Small intestine (tissue), 7 donors: ENCODE results near the gene SLC1A3. TPM values are rescaled to one million over a fixed set of nuclear protein-coding genes. Genes with fewer than 3 reads are reported as not detected.

Experiments
- DNase-seq, 2 donors: peaks; one replicate each; pipeline versions ENCODE4 v3.0.0 to v3.0.0-alpha.2; 2013
- FAIRE-seq: peaks from 2 replicates; lab custom pipeline; 2012; peaks lifted over from hg19 to GRCh38; lab: Jason Lieb, UNC
- H3K27ac ChIP-seq, 3 donors: one replicate each; pipeline ENCODE4 v1.5.1; 2013; ENCODE audit warnings: low read length in 2 of 3, mild to moderate bottlenecking in 2 of 3, control low read depth in 1 of 3, inconsistent platforms in 1 of 3, low read depth in 1 of 3, moderate library complexity in 1 of 3
- H3K27me3 ChIP-seq, 3 donors: one replicate each; pipeline ENCODE4 v1.6.1; 2013; ENCODE audit warnings: low read length in 3 of 3, inconsistent platforms in 1 of 3; ENCODE audit not compliant: control insufficient read depth in 3 of 3, insufficient read depth in 3 of 3
- H3K36me3 ChIP-seq, 3 donors: one replicate each; pipeline ENCODE4 v1.6.1; 2013; ENCODE audit warnings: low read length in 3 of 3, inconsistent platforms in 1 of 3, low read depth in 1 of 3, mild to moderate bottlenecking in 1 of 3, moderate library complexity in 1 of 3; ENCODE audit not compliant: control insufficient read depth in 3 of 3, insufficient read depth in 2 of 3
- H3K4me1 ChIP-seq, 3 donors: one replicate each; pipeline ENCODE4 v1.6.1; 2013; ENCODE audit warnings: low read length in 2 of 3, inconsistent platforms in 1 of 3, low read depth in 1 of 3, mild to moderate bottlenecking in 1 of 3, moderate library complexity in 1 of 3; ENCODE audit not compliant: control insufficient read depth in 3 of 3, insufficient read depth in 2 of 3
- H3K4me3 ChIP-seq, 3 donors: one replicate each; pipeline ENCODE4 v1.5.1; 2013; ENCODE audit warnings: low read length in 3 of 3, control low read depth in 1 of 3, inconsistent platforms in 1 of 3, low read depth in 1 of 3, mild to moderate bottlenecking in 1 of 3, moderate library complexity in 1 of 3
- H3K9me3 ChIP-seq, 2 donors: one replicate each; pipeline ENCODE4 v1.6.1; 2013; ENCODE audit warnings: low read depth in 1 of 2, low read length in 1 of 2; ENCODE audit not compliant: control insufficient read depth in 2 of 2, insufficient read depth in 1 of 2
- WGBS, 3 donors: extraction: QIAGEN DNeasy Blood & Tissue Kit; methylation state at CpG; one replicate each; pipeline ENCODE4 v1.1.7; 2013; 5-methylcytosine and 5-hydroxymethylcytosine counted together
- polyA plus RNA-seq, 4 donors: library from polyadenylated mRNA; stranded (reverse) in 3 of 4; unstranded in 1 of 4; fragments of 200-250 nt in 3 of 4; fragments of 120-200 nt in 1 of 4; gene quantifications; one replicate each; pipeline versions ENCODE4 v1.2.1 to v1.2.3, GENCODE V29; 2013
- donor health status: healthy with polysubstance abuse.
- donor health status: control.
- donor health status: control.
- donor health status: Bipolar disorder and iron deficiency.
- donor health status: healthy.

The SLC1A3 gene
- polyA plus RNA-seq, 4 donors, result 0.89 to 12.0 (median 3.1) TPM

GRCh38 chr5:36605241-36605640 is 1.2 kb upstream of the SLC1A3 start:
- peaks cover 0 to 3% (median 2%) of the 10 kb centered on the region in 3 donors for H3K27me3 ChIP-seq
- DNase-seq (no peak), FAIRE-seq (no peak)
- no peaks in the 10 kb centered on the region for H3K9me3 ChIP-seq
- no peaks in the 10 kb centered on the region for H3K36me3 ChIP-seq
- H3K27ac ChIP-seq, result no peak overlapping the region
- no peaks in the 10 kb centered on the region for H3K4me1 ChIP-seq
- no peak overlapping the region for H3K4me3 ChIP-seq

- H3K36me3 ChIP-seq, result no peaks in the 10 kb centered on the region
- H3K27ac ChIP-seq, result no peak overlapping the region
- H3K4me1 ChIP-seq, result no peaks in the 10 kb centered on the region
- peak overlapping the region in 2 of 3 donors; percentile 32 to 63 for H3K4me3 ChIP-seq
- FAIRE-seq, result no peak
- H3K9me3 ChIP-seq, result no peaks in the 10 kb centered on the region
- peaks cover 0 to 3% (median 2%) of the 10 kb centered on the region in 3 donors for H3K27me3 ChIP-seq
- 1 to 9% (median 5%) methylated on average over 11 of the region's 11 CpGs for WGBS, 3 donors
- no peak for DNase-seq
Observed at GRCh38 chr5:36606036-36606427, 374 bp upstream of the SLC1A3 start.

- Histone ChIP-seq H3K4me3 (peak overlapping the region in 2 of 3 donors; percentile 32 to 63), H3K4me1 (no peaks in the 10 kb centered on the region), H3K9me3 (no peaks in the 10 kb centered on the region), H3K27ac (no peak overlapping the region), H3K36me3 (no peaks in the 10 kb centered on the region), H3K27me3 (peaks cover 0 to 3% (median 2%) of the 10 kb centered on the region in 3 donors)
- 2 to 5% (median 5%) methylated on average over 11 of the region's 11 CpGs for WGBS, 3 donors
- DNase-seq (peak; percentile 30 to 61), FAIRE-seq (no peak)
Observed at GRCh38 chr5:36607114-36607571, 737 bp downstream of the SLC1A3 start.

- Histone ChIP-seq H3K27me3 (peaks cover 0 to 3% (median 1%) of the 10 kb centered on the region in 3 donors), H3K27ac (no peak overlapping the region), H3K9me3 (no peaks in the 10 kb centered on the region), H3K36me3 (no peaks in the 10 kb centered on the region), H3K4me1 (no peaks in the 10 kb centered on the region), H3K4me3 (no peak overlapping the region)
- WGBS, 3 donors, result 67 to 72% (median 69%) methylated on average over 10 of the region's 10 CpGs
- DNase-seq (no peak), FAIRE-seq (no peak)
Observed at GRCh38 chr5:36607838-36608783, 1.7 kb downstream of the SLC1A3 start.

- Histone ChIP-seq H3K9me3 (no peaks in the 10 kb centered on the region), H3K27me3 (peaks cover 0 to 3% (median 0%) of the 10 kb centered on the region in 3 donors), H3K4me3 (no peak overlapping the region), H3K36me3 (no peaks in the 10 kb centered on the region), H3K4me1 (no peaks in the 10 kb centered on the region), H3K27ac (no peak overlapping the region)
- DNase-seq, result no peak
- 88 to 100% (median 89%) methylated on average over 1 of the region's 1 CpG for WGBS, 3 donors
- FAIRE-seq, result no peak
Observed at GRCh38 chr5:36610621-36611020, 4.2 kb downstream of the SLC1A3 start.

GRCh38 chr5:36611520-36612274 is 5.3 kb downstream of the SLC1A3 start:
- Histone ChIP-seq H3K36me3 (no peaks in the 10 kb centered on the region), H3K4me3 (no peak overlapping the region), H3K27me3 (peaks cover 0 to 3% (median 0%) of the 10 kb centered on the region in 3 donors), H3K4me1 (no peaks in the 10 kb centered on the region), H3K9me3 (no peaks in the 10 kb centered on the region), H3K27ac (no peak overlapping the region)
- no peak for DNase-seq
- no peak for FAIRE-seq
- 90 to 93% (median 93%) methylated on average over 9 of the region's 9 CpGs for WGBS, 3 donors

GRCh38 chr5:36613241-36613640 is 6.8 kb downstream of the SLC1A3 start:
- WGBS, 3 donors, result 81 to 82% (median 81%) methylated on average over 8 of the region's 8 CpGs
- DNase-seq (no peak), FAIRE-seq (no peak)
- Histone ChIP-seq H3K4me3 (no peak overlapping the region), H3K36me3 (no peaks in the 10 kb centered on the region), H3K27ac (no peak overlapping the region), H3K9me3 (no peaks in the 10 kb centered on the region), H3K27me3 (no peaks in the 10 kb centered on the region), H3K4me1 (no peaks in the 10 kb centered on the region)
